Measurements from ENCODE around the gene UBE2B.

UBE2B gene

DNA sequence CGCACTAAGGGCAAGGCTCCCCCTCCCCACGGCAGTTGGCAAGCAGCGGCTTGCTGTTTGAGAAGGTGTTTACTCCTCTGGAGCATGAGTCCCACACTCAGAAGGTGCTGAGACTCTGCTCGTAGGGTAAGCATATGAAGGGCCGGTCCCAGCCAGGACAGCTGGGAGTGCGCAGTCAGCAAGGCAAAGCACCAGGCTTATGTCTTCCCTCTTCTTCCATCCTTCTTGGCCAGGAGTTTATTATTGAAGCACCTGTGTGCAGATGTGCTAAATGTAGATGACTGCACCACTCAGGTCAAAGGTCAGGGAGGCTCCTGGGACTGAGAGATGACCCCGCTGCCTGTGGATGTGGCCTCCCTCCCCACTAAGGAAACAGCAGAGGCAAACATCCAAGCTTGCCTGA lies 67.4 kb downstream of the UBE2B start:
- DNase-seq: no peak

DNA sequence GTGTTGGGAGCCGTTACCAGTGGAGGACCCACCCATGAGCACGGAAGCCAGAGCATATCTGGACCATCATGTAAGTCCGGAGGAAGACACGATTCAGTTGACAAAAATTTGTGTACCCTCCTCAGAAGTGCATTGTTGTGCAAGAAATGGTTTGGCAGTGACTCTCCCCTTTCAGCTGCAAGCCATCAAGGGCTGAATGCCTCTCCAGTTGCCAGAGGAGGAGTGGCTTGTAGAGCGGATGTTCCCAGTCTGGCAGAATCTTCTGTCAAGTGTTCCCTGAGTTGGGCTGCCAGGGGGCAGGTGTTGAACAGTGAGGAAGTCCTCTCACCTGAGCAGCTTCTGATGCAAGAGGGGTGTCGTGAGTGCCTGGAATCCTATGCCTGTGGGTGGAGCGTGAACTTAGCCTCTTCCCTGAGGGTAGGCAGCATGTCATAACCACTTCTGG lies 67.9 kb downstream of the UBE2B start:
- no peak for DNase-seq

DNA sequence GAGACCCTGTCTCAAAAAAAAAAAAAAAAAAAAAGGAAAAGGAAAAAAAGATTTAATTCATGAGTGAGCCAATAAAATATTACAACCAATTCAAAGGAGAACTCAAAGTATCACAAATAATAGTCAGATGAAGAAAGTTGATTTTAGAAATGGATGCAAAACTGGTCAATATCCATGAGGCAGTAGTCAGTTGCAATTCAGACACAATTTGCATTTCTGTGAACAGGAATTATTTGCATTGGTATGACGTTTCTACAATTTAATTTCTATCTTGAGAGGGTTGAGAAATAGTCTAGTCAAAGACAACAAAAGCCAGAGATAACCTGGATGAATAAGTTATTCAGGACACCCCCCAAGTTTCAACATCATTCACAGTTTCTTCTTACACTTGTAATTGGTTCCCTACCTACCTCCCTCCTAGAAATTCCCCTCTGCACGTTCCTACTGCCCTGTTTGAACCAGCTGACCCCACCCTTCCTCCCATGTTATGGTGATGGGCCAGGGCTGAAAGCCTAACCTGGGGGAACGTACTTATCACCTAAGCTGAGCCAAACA lies 68.9 kb downstream of the UBE2B start:
- DNase-seq: no peak
